ENCODE data around the gene TSPO2.
"Not testable (repeated sequence)": the region's sequence is repeated elsewhere in the genome, so short reads cannot be mapped to it uniquely, and the experiment has no call there.

The TSPO2 gene, protein sequence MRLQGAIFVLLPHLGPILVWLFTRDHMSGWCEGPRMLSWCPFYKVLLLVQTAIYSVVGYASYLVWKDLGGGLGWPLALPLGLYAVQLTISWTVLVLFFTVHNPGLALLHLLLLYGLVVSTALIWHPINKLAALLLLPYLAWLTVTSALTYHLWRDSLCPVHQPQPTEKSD

GRCh38 chr6:41042226-41043055 is at the start of gene TSPO2:
TSS of gene TSPO2 (plus strand) at chr6:41042467. CDS start at chr6:41042986, 519 bp downstream.
- no peak for DNase-seq

GRCh38 chr6:40992746-40993145 is 49.5 kb upstream of the TSPO2 start:
- peak; percentile 66 for DNase-seq

GRCh38 chr6:40996591-40997233 is 45.6 kb upstream of the TSPO2 start:
- peak; percentile 77 for DNase-seq

- DNase-seq: peak; percentile 79
Measured at GRCh38 chr6:40997234-40997957, 44.9 kb upstream of the TSPO2 start.

DNA sequence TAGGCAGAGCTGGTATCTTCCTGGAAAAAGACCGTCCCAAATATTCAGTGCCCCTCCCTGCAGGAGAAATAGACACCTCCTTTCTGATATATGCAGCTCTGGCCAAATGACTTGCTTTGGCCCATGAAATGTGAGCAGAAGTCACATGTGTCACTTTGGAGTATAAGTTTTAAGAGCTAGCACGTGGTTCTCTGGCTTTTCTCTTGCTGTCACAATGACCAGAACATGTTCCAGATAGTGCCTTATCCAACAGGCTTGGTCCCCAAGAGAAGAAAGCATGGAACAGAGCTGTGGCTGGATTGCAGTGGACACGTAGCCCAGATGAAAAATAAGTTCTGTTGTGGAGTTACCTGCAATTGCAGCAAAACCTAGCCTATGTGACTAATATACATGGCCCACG is 43.6 kb upstream of the TSPO2 start:
- no peak for DNase-seq

- peak; percentile 47 for DNase-seq
Measured at GRCh38 chr6:40999569-40999968, 42.7 kb upstream of the TSPO2 start.

DNA sequence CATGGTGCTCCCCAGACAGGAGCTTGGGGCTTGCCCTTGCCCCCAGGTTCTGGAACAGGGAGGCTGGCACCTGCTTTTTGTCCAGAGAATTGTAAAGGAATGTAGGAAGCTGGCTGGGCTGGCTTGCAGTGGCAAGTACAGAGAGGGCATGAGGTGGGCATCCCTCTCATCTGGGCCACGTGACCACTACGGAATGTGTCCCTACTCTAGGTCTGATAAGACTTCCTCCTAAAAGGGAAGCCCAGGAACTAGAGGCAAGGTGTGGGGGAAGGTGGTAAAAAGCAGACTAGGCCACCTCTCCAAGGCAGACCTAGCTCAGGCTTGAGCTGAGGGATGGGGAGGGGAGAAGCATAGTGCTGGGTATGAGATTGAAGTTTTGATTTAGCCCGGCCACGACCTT is 42.0 kb upstream of the TSPO2 start:
- no peak for DNase-seq

DNA sequence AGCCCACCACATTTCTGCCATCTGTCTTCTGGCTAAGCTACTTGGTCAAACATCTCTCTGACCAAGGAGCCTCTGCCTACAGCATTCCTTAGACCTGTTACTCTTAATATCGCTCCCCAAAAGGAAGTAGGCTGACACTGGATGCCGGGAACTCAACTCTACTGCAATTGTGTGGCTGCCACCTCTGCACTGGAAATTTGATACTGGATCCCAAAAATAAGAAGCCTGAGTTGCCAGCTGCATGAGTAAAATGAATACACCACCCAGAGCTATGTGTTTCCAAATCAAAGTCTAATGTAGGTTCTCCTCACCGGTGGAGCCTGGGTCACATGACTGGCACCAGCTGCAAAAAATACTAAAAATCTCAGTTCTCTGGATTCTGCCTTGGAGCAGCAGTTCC is 40.1 kb upstream of the TSPO2 start:
- no peak for DNase-seq

DNA sequence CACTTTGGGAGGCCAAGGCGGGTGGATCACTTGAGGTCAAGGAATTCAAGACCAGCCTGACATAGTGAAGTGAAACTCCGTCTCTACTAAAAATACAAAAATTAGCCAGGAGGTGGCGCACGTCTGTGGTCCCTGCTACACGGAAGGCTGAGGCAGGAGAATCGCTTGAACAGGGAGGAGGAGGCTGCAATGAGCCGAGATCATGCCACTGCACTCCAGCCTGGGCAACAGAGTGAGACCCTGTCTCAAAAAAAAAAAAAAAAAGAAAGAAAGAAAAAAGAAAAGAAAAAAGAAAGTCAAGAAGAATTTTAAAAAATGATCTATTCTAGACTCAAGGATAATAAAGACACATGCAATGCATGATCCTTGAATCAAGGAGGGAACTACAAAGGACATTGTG is 36.0 kb upstream of the TSPO2 start:
- DNase-seq: peak; percentile 76

- DNase-seq: not testable (repeated sequence)
Measured at GRCh38 chr6:41006980-41007379, 35.3 kb upstream of the TSPO2 start.

GRCh38 chr6:41008011-41008410 is 34.3 kb upstream of the TSPO2 start:
- no peak for DNase-seq

DNA sequence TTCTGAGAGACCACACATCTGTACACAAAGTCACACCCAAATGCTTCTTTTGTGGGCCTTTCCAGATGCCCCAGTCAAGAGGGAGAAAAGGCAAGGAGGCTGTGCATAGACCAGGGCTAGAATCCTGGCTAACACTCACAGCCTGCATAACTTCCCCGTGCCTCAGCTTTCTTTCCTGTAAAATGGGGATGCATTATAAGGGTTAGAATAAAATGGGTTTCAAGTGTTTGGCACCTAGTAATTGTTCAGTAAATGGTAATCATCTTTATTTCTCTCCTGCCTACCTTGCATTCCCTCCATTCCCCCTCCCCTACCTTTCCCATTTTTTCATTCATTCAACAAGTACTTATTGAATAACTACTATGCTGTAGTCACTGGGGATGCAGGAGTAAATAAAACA is 32.6 kb upstream of the TSPO2 start:
- DNase-seq: no peak

GRCh38 chr6:41011673-41012072 is 30.6 kb upstream of the TSPO2 start:
- DNase-seq: no peak

- peak; percentile 87 for DNase-seq
Measured at GRCh38 chr6:41013466-41014153, 28.7 kb upstream of the TSPO2 start.

DNA sequence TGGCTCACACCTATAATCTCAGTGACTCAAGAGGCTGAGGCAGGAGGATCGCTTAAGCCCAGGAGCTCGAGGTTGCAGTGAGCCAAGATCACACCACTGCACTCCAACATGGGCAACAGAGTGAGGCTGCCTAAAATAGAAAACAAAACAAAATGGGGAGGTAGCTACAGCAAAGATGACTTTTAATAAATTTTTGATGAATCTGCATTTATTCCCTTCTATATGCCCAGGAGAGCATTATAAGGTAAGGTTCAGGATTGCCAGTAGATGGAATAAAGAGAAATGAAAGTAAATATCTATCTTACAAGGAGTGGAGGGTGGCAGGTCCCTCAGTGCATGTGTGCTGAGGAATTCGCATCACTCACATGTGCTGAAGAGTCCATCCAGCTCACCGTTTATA is 27.5 kb upstream of the TSPO2 start:
- DNase-seq: no peak

DNA sequence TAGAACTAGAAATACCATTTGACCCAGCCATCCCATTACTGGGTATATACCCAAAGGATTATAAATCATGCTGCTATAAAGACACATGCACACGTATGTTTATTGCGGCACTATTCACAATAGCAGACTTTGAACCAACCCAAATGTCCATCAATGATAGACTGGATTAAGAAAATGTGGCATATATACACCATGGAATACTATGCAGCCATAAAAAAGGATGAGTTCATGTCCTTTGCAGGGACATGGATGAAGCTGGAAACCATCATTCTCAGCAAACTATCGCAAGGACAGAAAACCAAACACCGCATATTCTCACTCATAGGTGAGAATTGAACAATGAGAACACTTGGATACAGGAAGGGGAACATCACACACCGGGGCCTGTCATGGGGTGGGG is 26.4 kb upstream of the TSPO2 start:
- DNase-seq: not testable (repeated sequence)

DNA sequence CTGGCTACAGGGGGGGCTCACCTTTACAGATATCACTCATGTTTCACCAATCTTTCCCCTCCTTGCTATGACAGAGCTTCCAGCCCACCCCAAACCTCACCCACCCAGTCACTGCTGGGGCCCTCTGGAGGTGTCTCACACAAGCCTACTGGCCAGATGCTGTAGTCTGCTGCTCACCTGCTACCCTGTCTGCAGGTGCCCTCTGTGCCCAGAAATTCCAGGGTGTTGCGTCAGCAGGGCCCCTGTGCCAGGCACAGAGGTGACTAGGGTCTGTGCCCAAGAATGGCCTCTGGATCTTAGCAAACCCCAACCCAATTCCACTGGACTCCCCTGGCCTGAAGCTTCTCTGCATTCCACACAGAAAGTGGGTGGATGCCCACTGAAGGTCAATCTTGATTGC is 24.6 kb upstream of the TSPO2 start:
- peak; percentile 62 for DNase-seq

DNA sequence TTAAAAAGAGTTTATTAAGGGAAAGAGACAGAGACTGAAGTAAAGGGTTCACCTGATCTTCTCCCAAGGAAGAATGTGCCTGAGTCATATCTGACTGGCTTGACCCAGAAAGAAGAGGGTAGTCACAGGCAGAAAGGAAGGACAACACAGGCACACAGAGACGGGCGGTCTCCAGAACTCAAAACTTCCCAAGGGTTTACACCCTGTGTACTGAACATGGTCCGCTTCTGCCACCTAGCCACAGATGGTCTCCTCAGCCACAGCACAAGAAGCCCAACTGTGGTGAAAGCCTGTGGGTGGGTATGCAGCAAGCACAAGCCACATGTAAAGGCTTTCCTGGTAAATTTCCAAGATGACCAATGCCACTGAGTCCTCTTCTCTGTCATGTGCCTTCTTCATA is 20.4 kb upstream of the TSPO2 start:
- peak; percentile 78 for DNase-seq

GRCh38 chr6:41022294-41022693 is 20.0 kb upstream of the TSPO2 start:
- peak; percentile 74 for DNase-seq

- DNase-seq: peak; percentile 32
Measured at GRCh38 chr6:41023114-41023513, 19.2 kb upstream of the TSPO2 start.

DNA sequence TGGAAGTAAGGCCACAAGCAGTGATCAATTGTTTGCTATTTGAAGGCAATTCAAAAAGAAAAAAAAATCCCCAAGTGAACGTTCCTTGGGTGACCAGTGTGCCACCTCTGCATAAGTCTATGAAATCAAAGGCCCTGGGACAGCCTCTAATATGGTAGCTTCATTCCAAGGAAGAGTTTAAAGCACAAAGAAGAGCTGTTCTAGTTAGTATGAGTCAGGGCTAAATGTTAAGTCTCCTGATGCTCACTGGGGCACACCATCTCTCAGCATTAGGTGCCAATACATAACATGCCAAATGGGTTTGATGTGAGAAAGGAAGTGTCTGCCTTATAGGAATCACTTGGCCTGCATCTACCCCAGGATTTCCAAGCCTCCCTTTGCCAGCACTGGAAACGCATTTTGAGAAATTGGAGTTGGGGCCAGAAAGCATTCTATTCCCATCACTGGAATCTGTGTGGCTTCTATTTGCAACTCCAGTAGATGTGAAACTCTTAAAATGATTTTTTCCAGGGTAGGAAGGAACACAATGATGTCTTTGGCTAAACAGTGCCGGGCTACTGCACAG is 16.2 kb upstream of the TSPO2 start:
- no peak for DNase-seq

DNA sequence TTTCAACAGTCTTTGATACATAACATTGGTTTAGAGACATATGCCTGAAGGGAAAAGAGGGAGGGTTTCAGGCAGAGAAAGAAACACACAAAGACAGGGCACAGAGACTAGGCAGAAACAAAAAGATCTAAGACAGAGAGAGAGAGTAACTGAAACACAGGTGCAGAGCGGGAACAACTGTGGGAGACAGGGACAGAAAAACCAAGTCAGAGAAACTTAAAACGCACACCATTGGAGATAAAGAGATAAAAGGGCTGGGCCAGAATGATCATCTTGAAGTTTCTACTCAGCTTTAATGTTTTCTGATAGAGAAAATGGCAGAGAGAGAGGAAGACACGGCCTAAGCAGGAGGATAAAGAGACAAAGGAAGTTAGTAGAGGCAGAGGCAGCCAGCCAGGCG is 15.0 kb upstream of the TSPO2 start:
- DNase-seq: no peak

Data from NCI-H69 (cell line).